CD4-positive, alpha-beta T cell (primary cell): ENCODE results near the gene ITGA11. TPM values are rescaled to one million over a fixed set of nuclear protein-coding genes. Genes with fewer than 3 reads are reported as not detected.

Experiments
- ATAC-seq: fragments of 200-7000 bp; cut with Tn5 transposase; one replicate; pipeline ENCODE4 v1.10.0; 2022; ENCODE audit warnings: mild to moderate bottlenecking; ENCODE audit not compliant: poor library complexity
- CTCF ChIA-PET: fragments of 350-600 bp; sonication (Branson Sonifier 250); formaldehyde crosslinking; loops from one replicate; lab custom pipeline; 2021; ENCODE audit warnings: antibody characterized with exemption, inconsistent platforms; lab: Charles Lee
- POLR2A ChIA-PET: fragments of 350-600 bp; sonication (Branson Sonifier 250); formaldehyde crosslinking; loops from one replicate; lab custom pipeline; 2021; ENCODE audit warnings: antibody characterized with exemption, inconsistent platforms; lab: Charles Lee
- DNase-seq, 14 experiments: peaks; one replicate each; pipeline ENCODE4 v3.0.0-alpha.2; 2013 to 2020; ENCODE audit warnings: mixed read lengths in 2 of 14
- H3K27ac ChIP-seq, 2 donors: one replicate each; pipeline versions ENCODE4 v1.5.1 to v1.7.0; 2013; ENCODE audit warnings: low read length in 2 of 2, low read depth in 1 of 2, mild to moderate bottlenecking in 1 of 2
- H3K27me3 ChIP-seq, 2 experiments: 1 replicate in 1 of 2; 2 replicates in 1 of 2; pipeline versions ENCODE4 v1.6.1 to v1.7.0; 2013; ENCODE audit warnings: low read length in 2 of 2, control low read depth in 1 of 2, mild to moderate bottlenecking in 1 of 2, moderate library complexity in 1 of 2; ENCODE audit not compliant: insufficient read depth in 2 of 2, control insufficient read depth in 1 of 2
- H3K36me3 ChIP-seq: one replicate; pipeline ENCODE4 v1.6.1; 2013; ENCODE audit warnings: low read length, control low read depth; ENCODE audit not compliant: insufficient read depth
- H3K4me1 ChIP-seq: one replicate; pipeline ENCODE4 v1.6.1; 2013; ENCODE audit warnings: low read length, control low read depth; ENCODE audit not compliant: insufficient read depth
- H3K4me3 ChIP-seq: one replicate; pipeline ENCODE4 v1.5.1; 2013; ENCODE audit warnings: mild to moderate bottlenecking, low read length, moderate library complexity
- H3K9me3 ChIP-seq, 2 experiments: 1 replicate in 1 of 2; 2 replicates in 1 of 2; pipeline versions ENCODE4 v1.6.1 to v1.7.0; 2013; ENCODE audit warnings: low read length in 2 of 2, mild to moderate bottlenecking in 2 of 2, control low read depth in 1 of 2, moderate library complexity in 1 of 2; ENCODE audit not compliant: control insufficient read depth in 1 of 2, insufficient read depth in 1 of 2
- H3K27ac Mint-ChIP-seq: one replicate; pipeline ENCODE4 v1.8.0; 2020; ENCODE audit warnings: mixed read lengths
- H3K27me3 Mint-ChIP-seq: one replicate; pipeline ENCODE4 v1.8.0; 2021; ENCODE audit warnings: mixed read lengths
- H3K36me3 Mint-ChIP-seq: one replicate; pipeline ENCODE4 v1.8.0; 2021; ENCODE audit warnings: low read depth, mixed read lengths
- H3K4me1 Mint-ChIP-seq: one replicate; pipeline ENCODE4 v1.8.0; 2021; ENCODE audit warnings: low read depth, mixed read lengths
- H3K4me3 Mint-ChIP-seq: one replicate; pipeline ENCODE4 v1.8.0; 2020; ENCODE audit warnings: mild to moderate bottlenecking, mixed read lengths
- H3K9me3 Mint-ChIP-seq: one replicate; pipeline ENCODE4 v1.8.0; 2020; ENCODE audit warnings: mixed read lengths
- CTCF ChIP-seq: fragments of 200-600 bp; IDR thresholded peaks from one replicate; pipeline ENCODE4 v1.8.0; 2022; ENCODE audit warnings: antibody characterized with exemption, mild to moderate bottlenecking
- intact Hi-C, 2 experiments: fragments of 100-400 bp; cut with DNase I in 1 of 2; cut with micrococcal nuclease in 1 of 2; formaldehyde crosslinking; loops; one replicate each; pipeline versions ENCODE4 v1.15.1 to v1.9.0; 2023 to 2025; cut with DNase I, micrococcal nuclease
- total RNA-seq, 174 experiments: library from RNA in 2 of 174; stranded (reverse) in 2 of 174; gene quantifications; one replicate each; pipeline ENCODE4 v1.2.3 and lab custom pipeline; 2021 to 2026

The ITGA11 gene
- total RNA-seq, 2 experiments from 2014 or later: 0.08 to 0.20 TPM

GRCh38 chr15:68416158-68416535 is 15.8 kb downstream of the ITGA11 start:
- ATAC-seq (no peak), DNase-seq (no peak)
- no peaks in the 10 kb centered on the region for H3K4me1 ChIP-seq
- no peaks in the 10 kb centered on the region for H3K27me3 Mint-ChIP-seq
- H3K27ac Mint-ChIP-seq: no peak overlapping the region
- no peak overlapping the region for H3K27ac ChIP-seq
- H3K9me3 ChIP-seq: no peaks in the 10 kb centered on the region
- H3K4me1 Mint-ChIP-seq: no peaks in the 10 kb centered on the region
- H3K4me3 ChIP-seq: no peak overlapping the region
- no peaks in the 10 kb centered on the region for H3K9me3 Mint-ChIP-seq
- no peaks in the 10 kb centered on the region for H3K36me3 Mint-ChIP-seq
- intact Hi-C loops: no loop called here
- no peak overlapping the region for H3K4me3 Mint-ChIP-seq
- no peaks in the 10 kb centered on the region for H3K36me3 ChIP-seq
- POLR2A ChIA-PET: no interaction called here
- H3K27me3 ChIP-seq: no peaks in the 10 kb centered on the region
- TF ChIP-seq CTCF: no peak
- CTCF ChIA-PET: no interaction called here

DNA sequence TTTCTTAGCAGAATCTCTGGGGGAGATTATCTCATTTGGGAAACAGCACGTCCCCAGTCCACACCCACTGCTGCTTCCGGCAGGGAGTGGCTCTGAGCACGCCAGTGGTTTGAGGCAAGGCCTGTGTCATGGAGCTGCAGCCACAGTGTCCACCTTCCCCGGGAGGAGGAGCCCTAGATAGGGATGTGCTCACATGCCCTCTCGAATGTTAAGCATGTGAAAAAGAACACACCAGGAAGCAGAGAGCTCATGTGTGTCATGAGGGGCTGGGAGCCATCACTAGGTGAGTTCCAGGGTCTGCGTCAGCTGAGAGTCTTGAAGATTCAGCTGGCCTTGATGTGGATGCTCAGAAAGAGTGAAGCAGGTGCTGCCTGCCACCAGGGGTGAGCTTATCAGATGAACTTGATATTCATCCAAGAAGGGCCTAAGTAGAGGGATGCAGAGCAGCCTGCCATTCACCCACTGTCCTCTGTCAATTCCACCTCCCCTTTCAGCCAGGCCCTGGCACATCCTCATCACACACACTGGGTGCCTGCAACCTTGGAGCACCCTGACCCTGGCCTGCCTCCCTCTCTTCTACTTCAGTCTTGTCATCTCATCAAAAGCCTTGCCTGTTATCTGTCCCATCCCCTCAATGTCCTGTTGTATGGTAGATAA is 16.3 kb downstream of the ITGA11 start:
- DNase-seq (no peak), ATAC-seq (no peak)
- no peak overlapping the region for H3K4me3 Mint-ChIP-seq
- no peaks in the 10 kb centered on the region for H3K27me3 Mint-ChIP-seq
- Histone ChIP-seq H3K9me3 (no peaks in the 10 kb centered on the region), H3K27ac (no peak overlapping the region), H3K36me3 (no peaks in the 10 kb centered on the region), H3K27me3 (no peaks in the 10 kb centered on the region), H3K4me1 (no peaks in the 10 kb centered on the region), H3K4me3 (no peak overlapping the region)
- TF ChIP-seq CTCF: no peak
- H3K27ac Mint-ChIP-seq: no peak overlapping the region
- CTCF ChIA-PET: no interaction called here
- intact Hi-C loops: no loop called here
- H3K9me3 Mint-ChIP-seq: no peaks in the 10 kb centered on the region
- H3K4me1 Mint-ChIP-seq: no peaks in the 10 kb centered on the region
- no peaks in the 10 kb centered on the region for H3K36me3 Mint-ChIP-seq
- POLR2A ChIA-PET: no interaction called here

DNA sequence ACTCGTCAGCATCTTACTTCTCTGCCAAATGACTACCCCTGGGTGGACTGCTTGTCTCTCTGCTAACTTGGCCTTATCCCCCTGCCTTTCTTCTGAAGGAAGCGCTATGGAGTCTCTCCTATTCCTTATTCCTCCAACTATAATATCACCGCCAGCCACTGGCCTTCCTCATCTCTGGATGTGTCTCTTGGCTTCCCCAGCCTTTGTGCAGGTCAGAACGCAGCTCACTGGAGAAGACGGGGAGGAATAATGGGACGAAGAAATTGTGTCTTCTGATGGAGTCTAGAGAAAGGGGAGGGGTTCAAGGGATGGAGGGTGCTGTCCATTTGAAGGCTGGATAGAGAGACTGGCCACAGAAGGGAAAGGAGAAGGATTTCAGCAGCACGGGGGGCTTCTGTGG is 16.9 kb downstream of the ITGA11 start:
- no peaks in the 10 kb centered on the region for H3K9me3 Mint-ChIP-seq
- DNase-seq (no peak), ATAC-seq (no peak)
- Histone ChIP-seq H3K9me3 (no peaks in the 10 kb centered on the region), H3K36me3 (no peaks in the 10 kb centered on the region), H3K4me3 (no peak overlapping the region), H3K27me3 (no peaks in the 10 kb centered on the region), H3K4me1 (no peaks in the 10 kb centered on the region), H3K27ac (no peak overlapping the region)
- POLR2A ChIA-PET: no interaction called here
- no peak overlapping the region for H3K4me3 Mint-ChIP-seq
- no peak overlapping the region for H3K27ac Mint-ChIP-seq
- intact Hi-C loops: no loop called here
- no peaks in the 10 kb centered on the region for H3K4me1 Mint-ChIP-seq
- H3K36me3 Mint-ChIP-seq: no peaks in the 10 kb centered on the region
- no peaks in the 10 kb centered on the region for H3K27me3 Mint-ChIP-seq
- no peak for TF ChIP-seq CTCF
- CTCF ChIA-PET: no interaction called here
